Smooth muscle cell of the brain vasculature (primary cell): Measurements from ENCODE around the gene MSRB2.

Source experiments
- DNase-seq: peaks from one replicate; pipeline ENCODE4 v3.0.0-alpha.2; 2012; ENCODE audit warnings: low read depth, low spot score

The MSRB2 gene

GRCh38 chr10:23111517-23112286 lies 16.3 kb downstream of the MSRB2 start:
- DNase-seq = no peak

DNA sequence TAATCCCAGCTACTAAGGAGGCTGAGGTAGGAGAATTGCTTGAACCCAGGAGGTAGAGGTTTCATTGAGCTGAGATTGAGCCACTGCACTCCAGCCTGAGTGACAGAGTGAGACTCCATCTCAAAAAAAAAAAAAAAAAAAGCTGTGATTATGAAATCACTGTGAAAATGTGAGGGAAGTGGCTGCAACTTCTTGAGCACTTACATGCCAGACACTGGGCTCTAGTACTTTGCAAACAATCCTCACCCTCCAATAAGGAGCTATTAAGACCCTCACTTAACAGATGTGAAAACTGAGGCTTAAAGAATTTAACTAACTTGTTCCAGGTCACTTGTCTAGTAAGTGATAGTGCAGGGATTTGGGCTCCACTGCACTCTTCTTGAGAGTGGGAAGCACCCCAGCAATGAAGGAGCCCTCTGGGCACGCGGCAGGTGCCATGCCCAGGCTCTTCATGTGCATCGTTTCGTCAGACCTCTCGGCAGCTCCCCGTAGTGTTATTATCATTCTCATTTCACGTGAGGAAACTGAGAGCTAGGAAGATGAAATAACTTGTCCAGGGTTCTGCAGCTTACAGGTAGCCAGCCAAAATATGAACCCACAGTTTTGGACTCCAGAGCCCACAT lies 19.0 kb downstream of the MSRB2 start:
- DNase-seq = no peak

DNA sequence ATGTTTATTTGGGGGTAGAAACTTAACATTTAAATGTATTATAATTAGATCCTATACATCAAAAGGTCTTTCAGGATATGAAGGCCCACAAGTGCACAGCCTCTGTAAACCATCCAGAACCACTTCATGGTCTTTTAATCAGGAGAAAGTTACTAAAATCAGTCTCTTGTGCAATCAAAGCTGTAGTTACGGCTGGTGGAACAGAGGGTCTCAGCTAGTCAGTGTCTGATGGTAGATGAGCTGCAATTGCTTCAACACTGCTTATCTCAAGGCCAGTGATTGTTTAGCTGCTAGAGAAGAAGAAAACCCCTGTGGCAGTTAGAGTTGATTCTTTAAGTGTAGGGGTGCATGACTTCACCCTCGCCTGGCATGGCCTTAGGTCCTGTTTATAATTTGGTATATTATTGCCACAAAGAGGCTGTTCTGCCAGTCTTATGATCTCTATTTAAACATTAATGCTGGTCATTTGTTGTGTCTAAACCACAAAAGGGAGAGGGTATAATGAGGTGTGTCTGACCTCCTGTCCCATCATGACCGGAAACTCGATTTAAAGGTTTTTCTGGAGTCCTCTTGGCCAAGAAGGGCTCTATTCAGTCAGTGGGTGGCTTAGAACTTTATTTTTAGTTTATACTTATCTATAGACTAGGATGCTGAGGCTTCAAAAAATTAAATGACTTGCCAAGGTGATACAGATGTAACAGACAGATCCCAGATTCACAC lies 21.3 kb downstream of the MSRB2 start:
- no peak for DNase-seq

DNA sequence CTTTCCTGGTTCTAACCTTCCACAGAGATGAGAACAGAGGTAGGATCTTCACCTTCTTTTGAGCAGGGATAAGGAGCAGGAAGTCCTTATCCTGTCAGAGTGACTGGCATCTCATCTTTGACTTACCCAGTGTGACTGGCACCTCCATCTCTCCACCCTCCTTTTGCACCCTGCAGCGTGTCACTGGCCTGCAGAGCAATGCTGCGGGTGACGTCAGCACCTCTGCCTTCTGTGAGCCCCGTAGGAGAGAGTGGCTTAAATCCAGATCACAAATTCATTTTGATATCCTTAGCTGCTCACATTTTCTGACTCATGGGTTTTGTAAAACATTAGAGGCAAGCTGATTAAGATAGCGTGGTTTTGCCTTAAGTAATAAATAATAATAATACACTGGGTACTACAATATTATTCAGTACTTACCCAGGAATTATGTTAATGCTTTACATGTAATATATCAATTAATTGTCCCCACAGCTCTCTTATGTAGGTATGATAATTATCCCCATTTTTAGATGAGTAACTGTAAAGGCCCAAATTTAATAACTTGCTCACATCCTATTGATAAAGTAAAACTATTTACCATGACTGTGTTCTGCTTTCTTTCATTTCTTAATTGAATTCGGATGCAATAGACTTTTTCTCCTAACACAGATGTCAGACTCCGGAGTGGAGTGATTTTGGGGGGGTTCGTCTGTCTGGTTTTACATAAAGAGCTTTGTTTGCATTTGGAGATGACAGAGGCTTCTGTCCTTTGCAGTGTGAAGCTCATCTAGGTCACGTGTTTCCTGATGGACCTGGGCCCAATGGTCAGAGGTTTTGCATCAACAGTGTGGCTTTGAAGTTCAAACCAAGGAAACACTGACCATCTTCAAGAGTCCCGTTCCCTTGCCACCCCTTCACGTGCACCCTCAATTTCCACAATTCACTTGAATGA lies 24.9 kb downstream of the MSRB2 start:
- DNase-seq = no peak

GRCh38 chr10:23121135-23121534 lies 25.8 kb downstream of the MSRB2 start:
- DNase-seq = no peak

DNA sequence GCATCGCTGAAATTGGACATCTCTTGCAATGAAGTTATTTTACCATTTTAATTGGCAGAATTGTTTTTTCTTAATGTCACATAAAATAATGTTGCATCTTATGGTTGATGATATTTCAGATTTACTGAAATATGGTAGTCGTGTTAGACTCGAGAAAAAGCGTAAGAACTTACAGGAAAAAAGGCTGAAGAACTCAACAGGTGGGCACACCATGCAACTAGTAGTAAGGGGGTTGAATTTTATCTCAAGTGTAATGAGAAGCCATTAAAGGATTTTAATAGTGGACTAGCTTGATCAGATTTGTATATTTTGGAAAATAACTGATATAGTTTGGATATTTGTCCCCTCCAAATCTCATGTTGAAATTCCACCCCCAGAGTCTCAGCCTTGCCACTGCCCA lies 41.1 kb downstream of the MSRB2 start:
- DNase-seq = no peak

DNA sequence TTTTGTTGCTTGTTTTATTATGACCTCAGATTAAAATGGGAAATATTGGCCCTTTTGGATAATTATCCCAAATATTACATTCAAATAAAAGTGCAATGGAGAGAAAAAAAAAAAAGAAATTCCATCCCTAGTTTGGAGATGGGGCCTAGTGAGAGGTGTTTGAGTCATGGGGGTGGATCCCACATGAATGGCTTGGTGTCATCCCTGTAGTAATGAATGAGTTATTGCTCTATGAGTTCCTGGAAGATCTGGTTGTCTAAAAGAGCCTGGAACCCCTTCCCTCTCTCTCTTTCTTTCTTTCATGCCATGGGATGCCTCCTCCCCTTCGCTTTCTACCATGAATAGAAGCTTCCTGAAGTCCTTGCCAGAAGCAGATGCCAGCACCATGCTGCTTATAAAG lies 44.3 kb downstream of the MSRB2 start:
- DNase-seq = no peak

- no peak for DNase-seq
These were observed 46.6 kb downstream of the MSRB2 start for GRCh38 chr10:23141995-23142394.

- DNase-seq = no peak
These were observed 50.9 kb downstream of the MSRB2 start for GRCh38 chr10:23146258-23146657.

DNA sequence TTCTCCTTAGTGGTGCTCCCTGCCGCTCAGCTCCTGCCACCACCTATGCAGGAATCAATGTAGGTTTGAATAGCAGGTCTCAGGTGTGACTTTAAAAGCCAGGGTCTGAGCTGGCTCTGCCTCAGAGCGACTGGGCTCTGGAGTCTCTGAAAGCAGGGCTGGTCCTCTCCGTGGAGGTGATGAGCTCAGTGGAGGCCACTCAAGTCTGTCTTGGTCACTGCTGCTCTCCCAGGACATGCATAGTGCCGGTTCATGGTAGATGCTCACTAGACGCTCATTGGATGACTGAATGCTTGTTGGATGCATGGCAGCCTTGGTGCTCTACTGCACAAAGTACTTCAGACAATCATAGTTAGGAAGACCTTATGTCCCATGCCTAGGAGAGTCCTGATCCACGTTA lies 51.7 kb downstream of the MSRB2 start:
- no peak for DNase-seq

DNA sequence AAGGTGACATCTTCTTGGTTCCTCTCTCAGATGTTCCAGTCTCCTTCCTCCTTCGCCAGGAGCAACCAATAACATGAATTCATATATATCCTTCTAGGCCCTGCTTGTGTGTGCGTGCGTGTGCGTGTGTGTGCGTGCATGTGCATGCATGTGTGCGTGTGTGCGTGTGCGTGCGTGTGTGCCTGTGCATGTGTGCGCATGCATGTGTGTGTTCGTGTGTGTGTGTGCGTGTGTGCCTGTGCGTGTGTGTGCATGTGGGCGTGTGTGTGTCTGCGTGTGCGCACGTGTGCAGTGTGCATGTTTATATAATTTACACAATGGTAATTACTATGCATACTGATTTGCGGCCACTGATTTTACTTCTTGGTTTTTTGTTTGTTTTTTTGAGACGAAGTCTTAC lies 52.8 kb downstream of the MSRB2 start:
- no peak for DNase-seq

DNA sequence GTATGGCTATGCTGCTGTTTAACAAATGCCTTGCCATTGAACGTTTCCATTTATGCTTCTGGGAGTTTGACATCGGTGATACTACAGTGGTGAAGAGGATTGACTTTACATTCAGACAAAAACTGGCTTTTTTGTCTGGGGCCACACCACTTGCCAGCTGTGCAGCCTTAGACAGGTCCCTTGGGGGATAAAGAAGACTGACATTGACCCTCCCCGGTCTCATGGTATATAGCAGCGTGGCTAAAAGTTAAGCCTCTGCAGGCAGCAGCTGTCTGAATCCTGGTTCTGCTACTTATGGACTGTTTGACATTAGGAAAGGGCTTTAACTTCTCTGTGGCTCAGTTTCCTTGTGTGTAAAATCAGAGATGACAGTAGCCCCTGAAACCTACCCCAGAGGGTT lies 54.7 kb downstream of the MSRB2 start:
- no peak for DNase-seq

DNA sequence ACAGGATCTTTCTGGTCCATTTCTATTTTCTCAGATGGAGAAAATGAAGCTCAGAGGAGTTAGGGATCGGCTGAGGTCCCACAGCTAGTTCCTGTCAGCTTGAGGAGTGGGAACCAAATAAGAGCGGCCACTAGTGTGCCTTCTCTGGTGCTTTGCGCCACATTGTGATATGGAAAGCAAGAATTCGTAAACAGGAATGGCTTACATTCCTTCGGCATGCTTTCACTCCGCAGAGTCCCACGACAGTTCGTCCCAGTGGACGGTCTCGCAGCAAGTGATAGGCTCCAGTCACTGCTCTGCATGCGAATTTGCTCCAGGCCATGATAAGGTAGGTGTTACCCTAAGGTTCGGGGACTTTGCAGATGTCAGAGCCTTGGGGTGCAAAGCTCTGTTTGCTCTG lies 55.2 kb downstream of the MSRB2 start:
- no peak for DNase-seq

DNA sequence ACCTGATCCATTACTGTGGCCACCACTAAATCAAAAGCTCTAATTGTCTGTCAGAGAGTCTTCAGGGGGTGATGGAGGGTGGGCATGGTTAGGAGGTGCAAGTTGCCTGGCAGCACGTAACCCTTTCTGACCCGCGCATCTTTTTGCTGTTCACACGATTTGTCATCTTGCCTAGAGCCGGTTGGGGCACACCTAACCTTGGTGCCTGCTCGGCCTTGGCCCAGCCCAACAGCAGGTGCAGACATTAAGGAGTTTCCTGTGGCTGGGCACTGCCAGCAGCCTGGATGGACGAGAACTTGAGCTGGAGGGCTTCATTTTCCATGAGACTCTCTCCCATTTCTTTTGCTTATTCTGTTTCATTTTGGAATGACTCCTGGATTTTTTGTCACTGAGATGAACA lies 55.7 kb downstream of the MSRB2 start:
- DNase-seq = no peak

- DNase-seq = no peak
These were observed 59.8 kb downstream of the MSRB2 start for GRCh38 chr10:23155169-23155568.

- DNase-seq = no peak
These were observed 61.2 kb downstream of the MSRB2 start for GRCh38 chr10:23156447-23157150.

- DNase-seq = no peak
These were observed 61.9 kb downstream of the MSRB2 start for GRCh38 chr10:23157239-23157681.

- DNase-seq = no peak
These were observed 62.5 kb downstream of the MSRB2 start for GRCh38 chr10:23157691-23158369.

GRCh38 chr10:23158370-23158769 lies 63.0 kb downstream of the MSRB2 start:
- peak; percentile 13 for DNase-seq

- DNase-seq = no peak
These were observed 76.0 kb downstream of the MSRB2 start for GRCh38 chr10:23171232-23171876.
